Measurements from ENCODE around the gene CRYL1.

CRYL1 gene

DNA sequence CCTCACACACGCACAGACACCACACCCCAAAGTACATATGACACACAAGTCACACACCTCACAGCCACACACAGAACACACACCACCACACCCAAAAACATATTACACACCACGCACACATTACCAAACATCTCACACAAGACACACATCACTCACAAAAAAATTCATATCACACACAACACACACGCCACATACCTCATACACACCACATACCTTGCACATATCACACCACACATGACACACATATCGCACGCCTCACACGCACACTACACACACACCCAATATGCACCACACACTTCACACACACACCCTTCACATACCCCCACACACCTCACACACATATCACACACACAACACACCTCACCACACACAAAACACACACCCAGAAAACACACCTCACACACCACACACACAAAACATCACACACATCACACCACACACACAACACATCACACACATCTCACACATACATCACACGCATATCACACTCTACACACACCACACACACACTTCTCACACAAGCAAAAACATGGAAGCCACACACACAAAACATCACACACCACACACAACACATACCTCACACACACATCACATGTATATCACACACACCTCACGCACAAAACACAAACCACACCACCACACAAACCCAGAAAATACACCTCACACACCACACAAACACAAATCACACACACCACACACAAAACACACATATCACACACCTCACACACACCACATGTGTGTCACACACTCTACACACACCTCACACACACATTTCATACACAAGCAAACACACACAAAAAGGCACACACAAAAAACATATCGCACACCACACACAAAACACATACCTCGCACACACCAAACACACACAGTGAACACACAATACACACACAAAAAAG, 132.1 kb downstream of the CRYL1 start:
- DNase-seq, result no peak

DNA sequence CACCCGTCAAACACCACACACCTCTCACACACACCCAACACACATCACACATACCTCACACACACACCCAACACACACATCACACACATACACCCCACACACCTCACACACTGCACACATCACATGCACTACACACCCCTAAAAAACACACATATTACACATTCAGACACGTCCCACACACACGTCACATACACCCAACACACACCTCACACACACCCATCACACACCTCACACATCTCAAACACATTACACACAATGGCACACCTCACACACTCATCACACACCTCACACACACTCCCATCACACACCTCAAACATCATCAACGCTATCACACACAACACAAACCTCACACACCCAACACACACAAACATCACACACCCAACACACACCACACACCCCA, 133.1 kb downstream of the CRYL1 start:
- no peak for DNase-seq

DNA sequence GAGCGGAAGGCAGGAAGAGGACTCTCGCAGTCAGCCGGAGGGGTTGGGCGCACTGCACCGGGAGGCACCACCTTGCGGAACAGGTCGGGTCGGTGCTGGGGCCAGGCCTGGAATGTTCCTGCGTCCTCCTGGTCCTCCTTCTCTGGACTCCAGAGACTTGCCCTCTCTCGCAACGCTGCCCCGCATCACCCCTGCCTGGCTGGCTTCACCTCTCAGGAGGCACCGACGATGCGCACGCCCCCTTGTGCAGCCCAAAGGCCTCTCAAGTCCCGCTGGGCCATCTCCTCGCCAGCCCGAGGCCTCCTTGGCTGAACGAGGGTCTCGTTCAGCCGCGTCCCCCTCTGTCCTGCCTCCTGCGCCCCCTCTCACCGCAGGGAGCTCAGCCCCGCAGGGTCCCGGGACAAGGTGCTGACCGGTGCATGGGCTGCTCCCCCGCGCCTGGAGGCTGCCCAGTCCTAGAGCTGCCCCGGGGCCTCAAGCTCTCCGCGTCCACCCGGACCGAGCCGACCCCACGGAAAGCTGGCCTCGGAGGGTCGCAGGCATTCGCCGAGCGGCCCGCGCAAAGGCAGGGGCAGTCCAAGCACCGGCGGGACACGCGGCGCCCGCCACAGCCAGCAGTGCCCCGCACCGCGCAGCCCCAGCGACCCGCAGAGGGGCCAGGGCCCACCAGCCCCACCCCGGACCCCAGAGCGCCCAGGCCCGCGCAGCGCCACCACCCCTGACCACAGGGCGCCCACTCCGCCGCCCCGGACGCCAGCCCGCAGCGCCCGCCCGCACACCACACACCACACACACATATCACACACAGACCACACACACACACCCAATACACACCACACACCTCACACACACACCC, 133.8 kb downstream of the CRYL1 start:
- no peak for DNase-seq

DNA sequence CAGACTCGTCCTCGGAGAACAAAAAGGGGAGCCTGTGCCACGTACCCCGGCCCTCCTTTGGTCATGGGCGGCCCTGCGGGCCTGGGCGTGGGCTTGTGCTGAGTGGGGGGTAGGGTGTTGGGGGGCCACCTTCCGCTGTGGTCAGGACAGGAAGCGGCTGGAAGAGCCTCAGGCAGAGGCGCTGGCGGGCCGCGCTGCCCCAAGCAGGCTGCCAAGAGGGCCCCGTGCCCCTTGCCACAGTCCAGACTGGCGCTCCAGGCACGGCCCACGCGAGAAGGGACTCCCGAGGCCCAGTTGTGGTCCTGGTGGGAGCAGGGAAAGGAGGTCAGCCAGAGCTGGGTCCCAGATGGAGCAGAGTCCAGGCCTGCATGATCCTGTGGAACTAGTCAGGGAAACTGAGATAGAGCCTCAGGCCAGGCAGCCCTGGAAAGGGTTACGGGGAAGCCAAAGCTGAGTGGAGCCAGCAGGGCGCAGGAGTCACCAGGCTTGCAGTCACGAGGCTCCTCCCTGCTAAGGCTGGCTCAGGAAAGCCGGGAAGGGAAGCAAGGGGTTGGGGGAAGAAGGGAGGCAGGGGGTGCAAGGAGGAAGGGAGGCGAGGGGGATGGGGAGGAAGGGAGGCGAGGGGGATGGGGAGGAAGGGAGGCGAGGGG, 135.0 kb downstream of the CRYL1 start:
- no peak for DNase-seq

DNA sequence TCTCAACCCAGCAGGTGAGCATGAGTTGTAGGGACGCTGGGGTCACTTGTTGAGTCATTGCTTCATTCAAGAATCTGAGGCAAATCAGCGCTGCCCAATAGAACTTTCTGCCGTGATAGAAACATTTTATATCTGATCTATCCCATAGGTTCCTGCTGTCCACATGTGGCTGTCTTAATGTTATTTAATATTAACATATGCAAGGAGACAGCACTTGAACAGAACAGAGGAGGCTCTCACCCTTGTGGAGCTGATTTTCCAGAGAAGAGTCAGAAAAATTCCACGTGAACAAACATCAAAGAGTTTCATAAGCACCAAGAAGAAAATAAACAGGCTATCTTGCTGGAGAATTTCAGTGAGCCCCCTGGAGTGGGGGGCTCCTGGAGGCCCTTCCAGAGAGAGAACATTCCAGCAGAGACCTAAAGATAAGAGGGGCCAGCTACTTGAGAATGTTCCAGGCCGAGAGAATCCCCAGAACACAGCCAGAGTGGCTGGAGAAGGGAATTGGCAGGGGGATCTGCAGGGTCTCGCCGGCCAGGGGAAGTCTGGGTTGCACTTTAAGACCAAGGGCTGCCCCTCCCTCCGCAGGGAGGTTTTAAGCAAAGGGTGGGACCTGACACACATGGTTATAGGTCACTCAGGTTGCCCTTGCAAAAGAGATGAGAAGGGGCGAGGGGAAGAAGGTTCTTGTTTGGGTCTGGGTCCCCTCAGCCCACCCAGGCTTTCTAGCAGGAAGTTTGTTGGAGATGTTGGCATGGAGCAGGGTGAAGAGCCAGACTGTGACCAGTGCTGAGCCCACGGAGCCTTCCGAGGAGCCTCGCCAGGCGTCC, 135.7 kb downstream of the CRYL1 start:
- no peak for DNase-seq

DNA sequence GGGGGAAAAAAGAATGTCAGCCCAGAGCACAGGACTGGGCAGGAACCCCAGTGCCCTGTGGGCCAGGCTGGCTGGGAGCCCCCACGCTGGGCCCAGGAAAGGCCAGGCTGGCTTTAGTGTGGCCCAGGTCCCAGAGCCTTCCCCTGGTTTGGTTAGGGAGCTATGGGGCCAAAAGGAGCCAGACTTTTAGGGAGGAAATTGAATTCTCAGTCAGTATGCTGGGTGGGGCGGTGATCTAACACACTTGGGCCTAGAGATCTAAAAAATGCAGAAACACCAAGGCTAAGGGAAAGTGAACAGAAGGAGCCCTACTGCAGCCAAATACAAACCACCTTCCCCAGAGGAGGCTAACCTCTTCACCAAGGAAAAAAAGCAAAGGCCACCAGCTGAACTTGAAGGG, 137.5 kb downstream of the CRYL1 start:
- DNase-seq, result no peak

DNA sequence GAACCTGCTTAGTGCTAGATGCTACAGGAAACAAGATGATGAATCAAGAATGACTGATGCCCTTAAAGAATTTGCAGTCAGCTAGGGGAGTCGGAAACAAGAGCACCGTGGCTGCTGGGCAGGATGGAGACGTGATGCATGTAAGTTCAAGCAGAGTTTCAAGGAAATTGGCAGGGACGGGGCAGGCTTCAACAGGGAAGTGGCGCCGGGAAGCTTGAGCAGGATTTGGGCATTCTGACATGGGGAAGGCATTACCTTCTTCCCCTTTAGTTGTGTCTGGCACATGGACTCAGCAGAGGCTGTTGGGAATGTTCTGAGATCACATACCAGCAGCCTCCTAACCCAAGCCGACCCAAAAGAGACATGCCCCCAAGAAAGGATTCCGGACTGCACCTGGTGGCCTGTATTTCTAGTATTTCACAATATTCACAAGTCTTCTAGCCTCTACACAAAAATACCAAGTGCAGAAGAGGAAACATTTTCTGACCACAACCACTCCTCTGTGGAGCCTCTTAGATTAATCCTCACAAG, 138.2 kb downstream of the CRYL1 start:
- DNase-seq, result no peak

DNA sequence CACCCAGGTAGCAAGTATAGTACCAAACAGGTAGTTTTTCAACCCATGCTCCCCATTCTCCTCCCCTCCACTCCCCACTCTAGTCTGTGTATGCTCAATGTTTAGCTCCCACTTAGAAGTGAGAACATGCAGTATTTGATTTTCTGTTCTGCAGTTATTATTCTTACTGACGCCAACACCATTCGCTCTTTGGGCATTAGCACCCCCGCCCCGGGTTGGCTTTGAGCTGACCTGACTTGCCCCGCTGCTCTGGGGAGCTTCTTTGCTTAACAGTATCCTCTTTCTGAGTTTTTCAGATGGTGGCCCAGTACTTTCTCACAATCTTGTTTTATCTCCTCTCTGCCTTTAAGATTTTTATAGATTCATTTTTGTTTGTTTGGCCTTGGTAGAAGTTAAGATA, 138.7 kb downstream of the CRYL1 start:
- DNase-seq, result no peak

DNA sequence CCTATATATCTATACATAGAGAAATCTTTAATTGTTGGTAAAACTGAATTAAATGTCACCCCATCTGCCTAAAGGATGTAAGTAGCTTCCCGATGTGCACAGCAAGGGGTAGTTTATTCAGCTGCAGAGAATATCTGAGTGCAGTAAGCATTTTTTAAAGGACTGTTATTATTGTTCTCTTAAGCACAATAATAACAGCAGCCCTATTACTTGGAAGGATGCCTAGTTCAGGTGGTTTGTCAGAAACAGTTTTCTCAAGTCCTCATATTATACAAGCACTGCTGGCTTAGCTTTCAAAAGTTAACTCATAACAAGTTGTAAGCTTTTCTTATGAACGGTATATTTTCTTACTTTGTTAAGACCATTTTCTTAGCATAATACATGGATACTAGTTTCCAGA, 142.6 kb downstream of the CRYL1 start:
- peak; percentile 2 for DNase-seq

DNA sequence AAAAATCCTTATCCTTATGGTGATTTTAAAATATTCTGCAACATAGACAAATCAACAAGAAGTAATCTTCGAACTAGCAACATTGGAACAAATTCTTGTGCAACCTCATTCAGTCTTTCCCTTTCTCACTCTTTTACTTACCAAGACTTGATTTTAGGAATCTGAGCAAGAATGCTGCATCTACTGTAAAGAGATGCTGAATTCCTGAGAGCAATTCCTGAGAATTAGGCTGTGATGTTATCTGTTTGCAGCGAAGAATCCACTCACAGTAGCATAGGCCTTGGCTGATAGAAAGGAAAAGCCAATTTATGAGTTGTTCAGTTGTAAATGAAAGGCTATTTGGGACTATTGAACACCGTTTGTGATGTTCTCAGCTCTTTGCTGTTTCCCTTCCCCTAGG, 144.3 kb downstream of the CRYL1 start:
- DNase-seq, result no peak

DNA sequence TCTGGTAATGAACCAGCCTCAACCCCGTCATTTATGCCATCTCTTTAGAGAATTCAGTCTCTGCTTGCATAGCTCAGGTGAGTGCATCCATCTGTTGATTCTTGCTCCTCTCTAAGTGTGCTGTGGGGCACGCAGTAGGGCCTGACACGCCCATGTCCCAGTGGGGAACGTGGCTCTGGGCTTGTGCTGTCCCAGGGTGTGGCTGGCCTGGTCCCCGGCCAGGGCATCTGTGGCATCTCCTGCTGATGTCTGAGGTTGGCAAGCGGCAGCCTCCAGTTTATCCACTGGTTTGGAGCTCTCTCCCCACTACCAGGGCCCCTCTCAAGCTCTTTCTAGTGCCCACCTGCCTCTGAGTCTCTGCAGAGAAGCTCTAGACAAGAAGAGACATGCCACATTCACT, 146.9 kb downstream of the CRYL1 start:
- DNase-seq, result no peak

DNA sequence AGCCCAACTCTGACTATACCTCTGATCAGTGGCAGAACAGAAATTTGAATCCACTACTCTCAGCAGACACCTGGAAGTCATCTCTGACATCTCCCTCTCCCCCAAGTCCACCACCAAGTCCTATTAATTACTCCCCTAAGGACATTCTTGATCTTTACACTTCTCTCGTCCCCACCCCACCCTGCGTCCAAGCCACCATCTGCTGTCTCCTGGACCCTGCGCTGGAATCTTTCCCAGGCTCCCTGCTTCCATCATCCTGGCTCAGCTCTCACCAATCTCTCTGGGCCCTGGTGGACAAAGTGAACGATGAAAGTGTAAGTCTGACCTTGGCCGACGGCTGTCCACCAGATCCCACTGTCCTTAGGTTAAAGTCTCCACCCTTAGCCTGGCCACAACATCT, 147.9 kb downstream of the CRYL1 start:
- DNase-seq, result no peak

DNA sequence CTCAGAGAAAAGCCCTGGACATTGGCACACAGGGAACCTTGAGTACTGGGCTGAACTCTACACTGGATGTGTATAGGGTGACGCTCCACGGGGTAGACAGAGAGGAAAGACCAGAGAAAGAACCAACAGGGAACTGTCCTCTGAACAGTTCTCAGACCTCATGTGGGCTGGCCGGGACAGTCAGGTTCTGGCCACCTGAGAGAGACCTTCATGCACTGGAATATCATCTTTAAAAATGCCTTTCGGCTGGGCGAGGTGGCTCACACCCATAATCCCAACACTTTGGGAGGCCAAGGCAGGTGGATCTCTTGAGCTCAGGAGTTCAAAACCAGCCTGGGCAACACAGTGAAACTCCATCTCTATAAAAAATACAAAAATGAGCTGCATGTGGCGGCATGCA, 149.8 kb downstream of the CRYL1 start:
- no peak for DNase-seq

DNA sequence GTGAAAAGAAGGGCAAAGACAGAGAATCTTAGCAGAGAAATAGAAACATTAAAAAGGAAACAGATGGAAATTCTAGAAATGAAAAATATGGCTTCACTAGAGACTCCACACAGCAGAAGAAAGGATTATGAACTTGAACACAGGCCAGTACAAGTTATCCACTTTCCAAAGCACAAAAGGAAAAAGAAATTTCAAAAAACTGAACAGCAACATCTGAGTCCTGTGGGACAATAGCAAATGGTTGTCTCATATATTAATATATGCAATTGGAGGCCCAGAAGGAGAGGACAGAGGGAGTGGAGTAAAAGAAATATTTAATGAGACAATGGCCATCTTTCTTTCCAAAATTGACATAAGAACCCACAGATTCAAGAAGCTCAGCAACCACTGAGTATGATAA, 151.8 kb downstream of the CRYL1 start:
- no peak for DNase-seq

DNA sequence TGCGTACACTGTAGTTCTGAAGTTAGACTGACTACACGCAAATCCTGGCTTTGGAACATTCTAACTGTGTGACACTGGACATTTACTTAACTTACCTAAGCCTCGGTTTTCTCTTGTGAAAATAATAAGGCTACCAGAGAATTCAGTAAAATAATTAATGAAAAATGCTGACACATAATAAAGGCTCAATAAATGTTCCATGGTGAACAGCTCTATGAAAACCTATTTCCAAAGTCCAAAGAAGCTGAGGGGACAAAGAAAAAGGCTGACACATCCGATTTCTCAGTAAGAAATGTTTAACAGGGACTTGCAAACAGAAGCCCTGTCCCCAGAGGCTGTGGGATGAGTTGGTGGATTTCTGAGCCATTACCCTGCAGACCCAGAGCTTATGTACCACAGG, 153.8 kb downstream of the CRYL1 start:
- no peak for DNase-seq

DNA sequence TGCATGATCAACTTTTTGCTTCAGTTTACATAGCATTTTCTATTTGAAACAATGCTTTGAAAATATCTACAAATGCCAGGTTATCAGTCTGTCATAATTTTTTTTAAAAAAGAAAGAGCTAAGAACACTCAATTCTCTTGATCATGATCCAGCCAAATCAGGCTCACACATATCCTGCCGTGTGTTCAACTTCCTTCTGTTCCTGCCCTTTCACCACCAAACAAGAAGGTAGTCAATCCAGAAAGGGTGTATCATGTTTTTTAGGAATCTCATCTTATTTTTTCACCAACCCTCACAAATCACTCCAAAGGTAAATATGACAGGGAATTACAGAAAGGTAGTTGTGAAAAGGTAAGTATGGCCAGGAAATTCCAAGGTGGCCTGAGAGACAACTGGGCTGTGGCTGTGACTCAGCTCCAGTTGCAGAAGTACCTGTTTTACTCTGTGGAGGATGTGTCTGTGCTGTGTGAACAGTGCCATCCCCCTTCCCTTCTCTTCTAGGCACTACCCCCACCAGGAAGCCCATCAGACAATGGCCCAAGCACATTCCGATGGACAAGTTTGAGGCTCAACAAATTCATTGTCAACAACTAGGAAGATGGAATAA, 154.7 kb downstream of the CRYL1 start:
- no peak for DNase-seq

DNA sequence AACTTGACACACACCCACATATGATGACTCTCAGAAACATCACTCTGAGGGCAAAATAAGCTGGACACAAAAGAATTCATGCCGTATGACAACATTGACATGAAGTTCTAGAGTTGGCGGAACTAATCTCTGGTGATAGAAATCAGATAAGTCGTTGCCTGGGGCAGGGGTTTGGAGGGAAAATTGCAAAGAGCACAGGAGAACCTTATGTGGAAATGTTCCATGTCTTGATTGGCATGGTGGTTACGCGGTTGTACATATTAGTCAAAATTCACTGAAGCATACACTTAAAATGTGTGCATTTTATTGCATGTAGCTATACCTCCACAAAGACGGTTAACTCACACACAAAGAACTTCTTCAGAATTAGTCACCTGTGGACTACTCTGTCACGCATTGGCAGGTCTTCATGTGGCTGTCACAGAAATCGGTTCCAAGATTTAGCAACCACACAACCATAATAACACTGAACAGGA, 155.7 kb downstream of the CRYL1 start:
- DNase-seq, result no peak

DNA sequence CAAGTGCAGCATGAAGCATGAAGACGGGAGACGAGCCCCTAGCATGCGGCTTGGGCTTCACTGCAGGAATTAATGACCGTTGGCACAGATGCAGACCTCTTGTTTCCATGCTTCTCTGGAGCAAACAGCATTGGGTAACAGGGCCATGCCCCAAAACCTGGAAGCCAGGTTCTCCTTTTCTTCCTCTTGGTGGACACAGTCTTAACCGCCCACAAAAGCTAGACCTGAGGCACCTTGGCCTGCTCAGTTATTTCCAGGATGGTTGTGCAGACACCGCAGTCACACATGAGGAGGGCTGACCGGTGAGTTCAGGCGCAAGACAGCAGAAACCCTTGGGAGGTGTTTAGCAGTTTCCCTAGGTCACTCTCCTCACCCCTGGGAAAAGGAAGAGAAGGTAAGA, 159.6 kb downstream of the CRYL1 start:
- DNase-seq, result no peak

DNA sequence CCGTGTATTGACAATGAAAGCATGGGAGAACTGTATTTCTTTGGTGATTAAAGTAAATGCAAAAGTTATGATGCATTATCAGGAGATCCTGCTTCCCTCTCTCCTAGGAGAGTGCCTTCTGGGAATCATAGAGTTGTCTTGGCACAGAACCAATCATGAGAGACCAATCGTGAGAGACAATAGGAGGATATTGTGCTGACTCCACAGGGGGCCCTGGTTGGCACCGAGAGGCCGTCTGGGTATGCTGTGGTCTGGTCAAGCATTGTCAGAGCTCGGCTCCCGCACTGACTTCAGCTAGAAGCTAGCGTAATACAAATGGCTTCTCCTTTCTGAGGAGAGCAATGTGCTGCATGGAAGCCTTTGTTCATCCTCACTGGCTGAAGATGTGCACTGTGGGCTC, 162.1 kb downstream of the CRYL1 start:
- no peak for DNase-seq

DNA sequence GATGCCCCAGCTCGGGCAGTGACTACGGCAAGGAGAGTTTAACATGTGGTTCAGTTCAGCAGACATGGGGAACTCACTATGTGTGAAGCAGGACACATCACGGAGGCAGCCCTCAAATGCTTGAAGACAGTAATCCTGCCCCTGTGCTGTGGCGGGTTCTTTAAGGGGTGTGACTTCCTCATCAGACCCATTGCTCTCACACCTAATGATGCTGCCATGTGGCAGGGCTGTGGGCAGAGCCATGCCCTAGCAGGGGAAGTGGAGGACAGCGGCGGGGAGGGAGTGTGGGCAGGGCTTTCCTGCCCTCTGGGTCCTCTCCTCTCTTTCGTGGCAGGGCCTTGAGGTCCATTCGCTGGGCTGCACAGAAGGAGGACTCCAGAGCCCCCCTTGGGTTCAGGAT, 162.5 kb downstream of the CRYL1 start:
- DNase-seq, result no peak

DNA sequence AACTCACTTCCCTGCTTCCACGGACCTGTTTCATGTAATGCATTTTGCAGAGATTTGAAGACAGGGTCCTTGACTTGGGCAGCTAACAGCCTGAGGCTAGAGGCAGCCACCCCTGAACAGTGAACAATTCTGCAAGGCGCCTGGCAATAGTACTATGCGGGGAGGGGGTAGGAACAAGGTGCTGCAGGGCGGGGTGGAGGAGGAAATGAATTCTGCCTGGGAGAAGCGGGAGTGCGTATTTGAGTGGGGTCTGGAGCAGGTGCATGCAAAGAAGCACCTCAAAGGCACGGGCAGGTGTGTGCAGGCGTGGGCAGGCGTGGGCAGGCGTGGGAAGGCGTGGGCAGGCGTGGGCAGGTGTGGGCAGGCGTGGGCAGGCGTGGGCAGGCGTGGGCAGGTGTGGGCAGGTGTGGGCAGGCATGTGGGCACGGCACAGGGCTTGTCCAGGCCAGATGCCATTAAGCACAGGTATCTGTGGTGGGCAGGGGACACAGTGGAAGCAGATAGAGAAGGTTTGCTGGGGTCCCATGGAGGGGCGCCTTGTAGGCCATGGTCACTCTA, 163.1 kb downstream of the CRYL1 start:
- no peak for DNase-seq
